Measurements from ENCODE around the gene SCAI.
"Not testable (repeated sequence)": the region's sequence is repeated elsewhere in the genome, so short reads cannot be mapped to it uniquely, and the experiment has no call there.

The SCAI gene

GRCh38 chr9:125143377-125144090, at the start of gene SCAI:
Gene SCAI (minus strand): TSS chr9:125143528. CDS start chr9:125143437, 91 bp downstream.
- DNase-seq = peak; percentile 99

DNA sequence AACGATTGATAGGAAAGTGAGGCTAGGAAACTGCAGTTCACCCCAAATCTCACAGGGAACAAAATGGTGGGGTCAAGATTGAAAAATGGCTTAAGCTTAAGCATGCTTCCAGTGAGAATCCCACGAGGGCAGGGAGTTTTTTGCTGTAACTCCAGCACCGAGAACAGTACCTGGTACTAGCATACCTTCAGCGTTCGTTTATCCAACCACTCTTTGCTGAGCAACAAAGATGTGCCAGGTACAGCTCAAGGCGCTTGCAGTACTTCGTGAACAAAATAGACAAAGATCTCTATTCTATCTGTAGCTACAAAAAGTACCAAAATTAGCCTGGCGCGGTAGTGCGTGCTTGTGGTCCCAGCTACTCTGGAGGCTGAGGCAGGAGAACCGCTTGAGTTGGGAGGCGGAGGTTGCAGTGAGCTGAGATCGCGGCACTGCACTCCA, 47.1 kb upstream of the SCAI start:
- no peak for DNase-seq

DNA sequence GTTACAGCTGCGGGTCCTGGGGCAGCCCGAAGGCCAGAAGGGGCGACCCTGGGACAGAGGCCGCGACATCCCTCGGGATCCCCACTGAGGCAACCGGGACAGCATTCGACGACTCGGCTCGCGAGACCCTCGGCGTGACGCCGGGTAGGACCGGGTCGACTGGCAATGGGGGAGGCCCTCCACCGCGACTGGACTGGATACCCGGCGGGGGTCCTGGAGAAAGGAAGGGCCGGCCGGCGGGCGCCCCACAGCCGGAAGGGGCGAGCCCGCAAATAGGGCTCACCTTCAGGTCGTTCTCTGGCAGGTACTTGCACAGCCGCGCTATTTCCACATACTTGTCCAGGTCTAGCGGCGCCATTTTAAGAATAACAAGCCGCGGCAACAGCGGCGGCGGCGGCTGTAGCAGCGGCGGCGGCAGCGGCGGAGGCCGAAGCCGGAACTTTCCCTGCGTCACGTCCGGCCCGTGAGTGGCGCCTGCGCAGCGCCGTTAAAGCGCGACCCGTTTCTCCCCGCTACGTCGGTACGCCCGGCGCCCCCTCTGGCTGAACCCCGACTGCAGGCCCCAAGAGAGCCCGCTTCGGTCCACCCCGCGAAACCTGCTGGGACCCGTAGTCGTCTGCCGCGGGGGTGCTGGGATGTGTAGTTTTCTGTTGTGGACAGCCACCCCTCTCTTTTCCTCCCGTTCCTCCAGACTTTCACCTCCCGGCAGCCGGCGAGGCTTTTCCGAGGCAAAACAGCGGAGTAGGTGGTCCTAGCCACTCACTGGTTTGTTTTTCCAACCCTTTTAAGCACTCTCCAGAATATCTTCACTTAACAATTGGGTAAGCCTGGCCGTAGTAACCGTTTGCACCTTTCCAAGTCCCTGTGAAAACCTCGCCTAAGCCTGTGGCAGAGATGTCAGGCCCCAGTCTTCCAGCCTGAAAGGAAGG, 46.3 kb upstream of the SCAI start, which contains the start of gene PPP6C:
TSS of gene PPP6C (minus strand) at position 443 of the 929 bp plus-strand sequence. CDS start at position 358, 85 bp downstream.
- DNase-seq = peak; percentile 97

DNA sequence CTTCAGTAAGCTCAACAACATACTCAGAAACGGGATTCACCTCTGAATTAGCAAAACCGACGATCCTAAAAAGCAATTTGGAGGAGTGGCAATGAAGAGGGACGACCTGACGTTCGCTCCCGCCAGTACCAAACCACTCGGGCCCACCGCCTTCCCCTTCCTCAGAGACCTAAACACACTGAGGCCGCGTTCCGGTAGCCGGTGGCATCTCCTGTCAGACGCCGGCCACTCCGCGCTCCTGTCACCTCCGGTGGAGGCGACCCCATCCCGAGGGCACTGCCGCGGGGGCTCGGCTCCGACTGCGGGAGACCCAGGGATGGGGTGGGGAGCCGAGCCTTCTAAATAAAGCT, 45.7 kb upstream of the SCAI start:
- DNase-seq = peak; percentile 58

GRCh38 chr9:125183561-125183960, 40.2 kb upstream of the SCAI start:
- no peak for DNase-seq

- no peak for DNase-seq
These were observed 39.7 kb upstream of the SCAI start for GRCh38 chr9:125183054-125183453.

DNA sequence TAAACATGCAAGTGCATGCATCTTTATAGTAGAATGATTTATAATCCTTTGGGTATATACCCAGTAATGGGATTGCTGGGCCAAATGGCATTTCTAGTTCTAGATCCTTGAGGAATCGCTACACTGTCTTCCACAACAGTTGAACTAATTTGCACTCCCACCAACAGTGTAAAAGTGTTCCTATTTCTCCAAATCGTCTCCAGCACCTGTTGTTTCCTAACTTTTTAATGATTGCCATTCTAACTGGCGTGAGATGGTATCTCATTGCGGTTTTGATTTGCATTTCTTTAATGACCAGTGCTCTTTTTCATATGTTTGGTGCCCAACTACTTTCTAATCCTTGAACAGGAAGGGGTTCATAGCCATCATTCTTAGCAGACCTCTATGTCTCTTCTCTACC, 38.4 kb upstream of the SCAI start:
- not testable (repeated sequence) for DNase-seq

- DNase-seq = no peak
These were observed 37.5 kb upstream of the SCAI start for GRCh38 chr9:125180876-125181275.

- DNase-seq = not testable (repeated sequence)
These were observed 36.4 kb upstream of the SCAI start for GRCh38 chr9:125179776-125180175.

- no peak for DNase-seq
These were observed 34.6 kb upstream of the SCAI start for GRCh38 chr9:125177888-125178287.

DNA sequence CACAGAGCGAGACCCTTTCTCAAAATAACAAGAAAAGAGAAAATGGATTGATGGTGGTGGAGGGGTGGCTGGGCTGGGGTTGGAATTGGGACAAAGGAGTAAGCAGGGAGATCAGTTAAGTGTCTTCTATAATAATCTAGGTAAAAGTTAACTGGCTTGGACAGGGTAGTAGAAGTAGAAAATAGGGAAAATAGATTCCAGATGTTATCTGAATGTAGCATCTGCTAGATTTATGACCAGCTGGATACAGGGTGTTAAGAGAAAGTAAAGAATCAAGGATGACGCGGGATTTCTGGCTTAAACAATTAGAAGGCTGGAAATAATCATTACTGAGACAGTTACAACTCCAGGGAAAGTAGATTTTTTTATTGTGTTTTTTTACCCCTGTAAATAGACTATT, 33.3 kb upstream of the SCAI start:
- no peak for DNase-seq

- DNase-seq = no peak
These were observed 28.9 kb upstream of the SCAI start for GRCh38 chr9:125172031-125172755.

GRCh38 chr9:125169895-125170294, 26.6 kb upstream of the SCAI start:
- DNase-seq = no peak

DNA sequence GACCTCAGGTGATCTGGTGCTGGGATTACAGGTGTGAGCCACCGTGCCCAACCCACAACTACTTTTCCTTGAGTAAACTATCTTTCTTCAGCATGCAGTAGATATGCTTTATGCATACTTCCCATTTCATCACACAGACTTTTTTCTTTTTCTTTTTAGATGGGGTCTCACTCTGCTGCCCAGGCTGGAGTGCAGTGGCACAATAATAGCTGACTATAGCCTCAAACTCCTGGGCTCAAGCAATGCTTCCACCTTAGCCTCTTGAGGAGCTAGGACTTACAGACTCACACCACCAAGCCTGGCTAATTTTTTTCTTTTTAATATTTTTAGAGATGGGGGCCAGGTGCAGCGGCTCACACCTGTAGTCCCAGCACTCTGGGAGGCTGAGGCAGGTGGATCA, 23.4 kb upstream of the SCAI start:
- DNase-seq = no peak

GRCh38 chr9:125162891-125163290, 19.6 kb upstream of the SCAI start:
- DNase-seq = not testable (repeated sequence)

DNA sequence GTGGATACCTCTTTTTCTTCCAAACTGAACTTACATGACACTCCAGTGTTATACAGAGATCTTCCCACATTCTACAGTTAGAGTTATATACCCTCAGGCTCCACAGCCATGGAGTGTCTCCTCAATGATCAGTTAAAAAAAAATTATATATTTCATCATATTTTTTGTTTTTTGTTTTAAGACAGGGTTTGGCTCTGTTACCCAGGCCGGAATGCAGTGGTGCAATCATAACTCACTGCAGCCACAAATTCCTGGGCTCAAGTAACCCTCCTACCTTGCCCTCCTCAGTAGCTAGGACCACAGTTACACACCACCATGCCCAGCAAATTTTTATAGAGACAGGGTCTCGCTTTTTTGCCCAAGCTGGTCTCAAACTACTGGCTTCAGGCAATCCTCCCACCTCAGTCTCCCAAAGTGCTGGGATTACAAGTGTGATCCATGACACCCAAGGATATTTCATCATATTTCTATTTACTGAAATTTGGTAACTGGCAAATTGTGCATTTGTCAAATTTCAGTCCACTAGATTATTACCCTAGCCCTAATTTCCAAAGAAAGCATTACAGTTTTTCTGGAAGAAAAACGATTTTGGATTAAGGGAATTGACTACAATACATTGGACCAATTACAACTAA, 18.1 kb upstream of the SCAI start:
- no peak for DNase-seq

GRCh38 chr9:125160750-125161149, 17.4 kb upstream of the SCAI start:
- DNase-seq = no peak

GRCh38 chr9:125156551-125156950, 13.2 kb upstream of the SCAI start:
- no peak for DNase-seq

- DNase-seq = no peak
These were observed 10.5 kb upstream of the SCAI start for GRCh38 chr9:125153712-125154367.

GRCh38 chr9:125151730-125152129, 8.4 kb upstream of the SCAI start:
- no peak for DNase-seq

DNA sequence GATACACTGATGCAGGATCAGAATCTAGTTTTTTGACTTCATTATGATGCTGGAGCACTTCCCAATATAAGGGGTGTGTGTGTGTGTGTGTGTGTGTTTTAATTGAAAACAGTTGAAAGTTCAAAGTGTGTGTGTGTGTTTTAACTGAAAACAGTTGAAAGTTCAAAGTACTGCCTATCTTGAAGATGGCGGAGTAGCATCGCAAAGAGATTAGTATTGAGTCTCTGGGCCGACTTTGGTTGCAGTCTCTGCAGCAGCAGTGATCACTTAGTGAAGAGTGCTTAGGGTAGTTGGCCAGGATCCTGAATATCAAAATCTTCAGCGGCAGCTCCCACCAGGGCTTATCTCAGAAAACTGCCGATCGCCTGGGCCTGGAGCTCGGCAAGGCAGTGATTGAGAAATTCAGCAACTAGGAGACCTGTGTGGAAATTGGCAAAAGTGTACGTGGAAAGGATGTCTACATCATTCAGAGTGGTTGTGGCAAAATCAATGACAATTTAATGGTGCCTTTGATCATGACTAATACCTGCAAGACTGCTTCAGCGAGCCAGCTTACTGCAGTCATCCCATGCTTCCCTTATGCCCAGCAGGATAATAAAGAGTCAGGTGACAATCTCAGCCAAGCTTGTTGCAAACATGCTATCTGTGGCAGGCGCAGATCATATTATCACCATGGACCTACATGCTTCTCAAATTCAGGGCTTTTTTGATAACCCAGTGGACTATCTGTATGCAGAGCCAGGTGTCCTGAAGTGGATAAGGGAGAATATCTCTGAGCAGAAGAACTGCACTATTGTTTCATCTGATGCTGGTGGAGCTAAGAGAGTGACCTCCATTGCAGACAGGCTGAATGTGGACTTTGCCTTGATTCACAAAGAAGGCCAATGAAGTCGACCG, 7.3 kb upstream of the SCAI start:
- no peak for DNase-seq

Data from right forelimb (tissue), 1 donor.